Endothelial cell of umbilical vein (primary cell): ENCODE data around the gene SNRNP200. TPM values are rescaled to one million over a fixed set of nuclear protein-coding genes. Genes with fewer than 3 reads are reported as not detected.

Experiments used
- BruUV-seq: library from RNA; stranded (reverse); fragments of 400-500 nt; replicated peaks from 2 replicates; lab custom pipeline; 2021; lab: Mats Ljungman, UMichigan
- CTCF ChIA-PET: fragments of 300-600, 350-600 bp; sonication (Branson Sonifier 250); formaldehyde crosslinking; loops from one replicate; lab custom pipeline; 2021; ENCODE audit warnings: antibody characterized with exemption, inconsistent platforms; lab: Charles Lee
- POLR2A ChIA-PET: fragments of 300-600, 350-600 bp; sonication (Branson Sonifier 250); formaldehyde crosslinking; loops from one replicate; lab custom pipeline; 2021; ENCODE audit warnings: antibody characterized with exemption, inconsistent platforms; lab: Charles Lee
- DNase-seq: peaks from one replicate; pipeline ENCODE4 v3.0.0-alpha.2; 2011; ENCODE audit warnings: low read depth, low spot score
- FAIRE-seq: peaks from 2 replicates; lab custom pipeline; 2011; peaks lifted over from hg19 to GRCh38; lab: Jason Lieb, UNC
- H2AFZ ChIP-seq: 2 replicates; pipeline ENCODE4 v1.6.0; 2012; ENCODE audit warnings: low read depth, low read length, control low read depth, inconsistent platforms
- H3K27ac ChIP-seq: 2 replicates; pipeline ENCODE4 v1.5.1; 2011; ENCODE audit warnings: low read depth, mild to moderate bottlenecking, control low read depth, low read length, moderate library complexity; ENCODE audit not compliant: insufficient read depth
- H3K27me3 ChIP-seq, 2 experiments: 2 replicates each; pipeline versions ENCODE4 v1.6.0 to v1.6.1; 2011; ENCODE audit warnings: low read length in 2 of 2, mixed read lengths in 1 of 2; ENCODE audit not compliant: control insufficient read depth in 2 of 2, insufficient read depth in 2 of 2
- H3K36me3 ChIP-seq, 2 experiments: 2 replicates in 1 of 2; 3 replicates in 1 of 2; pipeline ENCODE4 v1.5.1; 2011; ENCODE audit warnings: low read length in 2 of 2, mild to moderate bottlenecking in 1 of 2, moderate library complexity in 1 of 2; ENCODE audit not compliant: control insufficient read depth in 2 of 2, insufficient read depth in 2 of 2; ENCODE audit errors: extremely low read depth in 1 of 2
- H3K4me1 ChIP-seq: 3 replicates; pipeline ENCODE4 v1.5.1; 2011; ENCODE audit warnings: mild to moderate bottlenecking, low read length; ENCODE audit not compliant: control insufficient read depth, insufficient read depth; ENCODE audit errors: extremely low read depth
- H3K4me2 ChIP-seq: 2 replicates; pipeline ENCODE4 v1.6.1; 2011; ENCODE audit warnings: low read length, control low read depth, mixed read lengths; ENCODE audit not compliant: insufficient read depth
- H3K4me3 ChIP-seq, 3 experiments: fragments of 200-600 bp in 1 of 3; sonication (generic), shearing (Covaris generic) in 1 of 3; replicated peaks in 1 of 3; 2 replicates each; pipeline ENCODE4 v1.5.1; 2011 to 2016; ENCODE audit warnings: control low read depth in 3 of 3, low read length in 3 of 3, mild to moderate bottlenecking in 2 of 3, inconsistent platforms in 1 of 3, low read depth in 1 of 3, moderate library complexity in 1 of 3; ENCODE audit not compliant: insufficient read depth in 1 of 3
- H3K79me2 ChIP-seq: 2 replicates; pipeline ENCODE4 v1.6.0; 2012; ENCODE audit warnings: low read length, inconsistent platforms; ENCODE audit not compliant: control insufficient read depth, insufficient read depth
- H3K9ac ChIP-seq: replicated peaks from 2 replicates; pipeline ENCODE3; 2011; ENCODE audit warnings: low read length, control low read depth; ENCODE audit not compliant: insufficient read depth; ENCODE audit errors: extremely low read depth
- H3K9me1 ChIP-seq: replicated peaks from 3 replicates; pipeline ENCODE4 v1.6.0; 2011; ENCODE audit warnings: mild to moderate bottlenecking, low read length; ENCODE audit not compliant: control insufficient read depth, insufficient read depth; ENCODE audit errors: extremely low read depth
- H3K9me3 ChIP-seq: replicated peaks from 2 replicates; pipeline ENCODE4 v1.5.1; 2012; ENCODE audit warnings: low read length, inconsistent platforms; ENCODE audit not compliant: control insufficient read depth, insufficient read depth
- H4K20me1 ChIP-seq: replicated peaks from 2 replicates; pipeline ENCODE3; 2011; ENCODE audit warnings: mild to moderate bottlenecking, low read length; ENCODE audit not compliant: control insufficient read depth, insufficient read depth; ENCODE audit errors: extremely low read depth
- CTCF ChIP-seq, 2 donors: IDR thresholded peaks; 1 replicate in 1 of 2; 2 replicates in 1 of 2; pipeline ENCODE4 v1.5.1; 2011; ENCODE audit warnings: low read length in 2 of 2, mild to moderate bottlenecking in 2 of 2, moderate library complexity in 2 of 2, control low read depth in 1 of 2, inconsistent platforms in 1 of 2, low read depth in 1 of 2; ENCODE audit not compliant: insufficient read depth in 1 of 2; ENCODE audit errors: extremely low read depth in 1 of 2
- EZH2 ChIP-seq: IDR thresholded peaks from 2 replicates; pipeline ENCODE4 v1.6.1; 2012; ENCODE audit warnings: borderline replicate concordance, low read depth, mild to moderate bottlenecking, moderate library complexity, low read length, inconsistent platforms; ENCODE audit not compliant: severe bottlenecking
- FOS ChIP-seq: IDR thresholded peaks from 2 replicates; pipeline ENCODE4 v1.6.1; 2011; ENCODE audit warnings: mild to moderate bottlenecking, low read length, moderate library complexity, borderline replicate concordance; ENCODE audit not compliant: insufficient read depth
- GATA2 ChIP-seq: IDR thresholded peaks from 2 replicates; pipeline ENCODE4 v1.7.0; 2011; ENCODE audit warnings: low read depth, mild to moderate bottlenecking, moderate library complexity, mixed read lengths, low read length; ENCODE audit not compliant: insufficient read length, insufficient read depth
- JUN ChIP-seq: IDR thresholded peaks from 2 replicates; pipeline ENCODE4 v1.6.1; 2011; ENCODE audit warnings: borderline replicate concordance, low read depth; ENCODE audit not compliant: insufficient read length, insufficient read depth
- MAX ChIP-seq: IDR thresholded peaks from 2 replicates; pipeline ENCODE4 v1.6.1; 2011; ENCODE audit not compliant: insufficient read depth, insufficient read length
- MYC ChIP-seq: IDR thresholded peaks from one replicate; pipeline ENCODE4 v1.6.1; 2011; ENCODE audit warnings: mild to moderate bottlenecking, low read depth, low read length
- POLR2A ChIP-seq: IDR thresholded peaks from 2 replicates; pipeline ENCODE4 v1.6.1; 2012; ENCODE audit warnings: low read depth, mild to moderate bottlenecking, control low read depth, low read length
- POLR2AphosphoS5 ChIP-seq: IDR thresholded peaks from 2 replicates; pipeline ENCODE4 v1.6.1; 2012; ENCODE audit warnings: low read depth, mild to moderate bottlenecking, control low read depth, low read length, moderate library complexity; ENCODE audit not compliant: insufficient read depth
- dilution Hi-C: fragments of 300-500 bp; cut with MboI; formaldehyde crosslinking; loops from one replicate; pipeline ENCODE4 v1.15.0; 2019; ENCODE audit warnings: low sequenced_read_pairs; ENCODE audit not compliant: extremely low pct_ligation_motif_present
- intact Hi-C: fragments of 100-400 bp; cut with micrococcal nuclease; formaldehyde crosslinking; loops from one replicate; pipeline ENCODE4 v1.10.0; 2022
- polyA plus RNA-seq, 4 experiments: library from polyadenylated mRNA; depleted of rRNA in 3 of 4; stranded (reverse) in 3 of 4; unstranded in 1 of 4; fragments of >200 nt; gene quantifications; 2 replicates each; pipeline versions ENCODE4 v1.2.1 to v1.2.3, GENCODE V29; 2011 to 2012; ENCODE audit warnings: missing spikeins in 1 of 4
- total RNA-seq: library from RNA; stranded (reverse); gene quantifications from 2 replicates; pipeline ENCODE4 v1.2.3, GENCODE V29; 2021

Gene SNRNP200
- total and polyA plus RNA-seq, 2 donors (not counting 3 experiments of a cell fraction or from before 2014, with no cell fraction given): 124 to 155 TPM

- Histone ChIP-seq H3K4me1 (peaks cover 10% of the 10 kb centered on the region), H4K20me1 (no peaks in the 10 kb centered on the region), H3K36me3 (no peaks in the 10 kb centered on the region), H3K9me3 (no peaks in the 10 kb centered on the region), H3K9ac (no peak overlapping the region), H3K27me3 (no peaks in the 10 kb centered on the region), H3K4me3 (no peak overlapping the region), H3K9me1 (no peaks in the 10 kb centered on the region), H3K27ac (no peak overlapping the region), H3K4me2 (no peak overlapping the region), H2AFZ (no peak overlapping the region), H3K79me2 (no peaks in the 10 kb centered on the region)
- FAIRE-seq (peak; percentile 64), DNase-seq (peak; percentile 74)
- no TSS peak for BruUV-seq
- TF ChIP-seq FOS: no peak
- no peak for TF ChIP-seq JUN
- no peak for TF ChIP-seq POLR2A
- TF ChIP-seq POLR2AphosphoS5: no peak
- TF ChIP-seq GATA2: no peak
- no peak for TF ChIP-seq CTCF (IDR thresholded peaks at IDR 0.05; ENCODE audit: extremely low read depth in 1 of 2, insufficient read depth in 1 of 2, low read depth in 1 of 2, low read length in 2 of 2)
- TF ChIP-seq MAX: no peak
- TF ChIP-seq EZH2: no peak
- no peak for TF ChIP-seq MYC
- CTCF ChIA-PET: interaction anchor here (1.0 to 1.1 kb wide), 2 partner anchors 9 to 180 kb away, joined by 3 read pairs; no protein-coding TSS in a partner anchor
- POLR2A ChIA-PET: no interaction called here
- intact Hi-C loops (no loop called here), dilution Hi-C loops (no loop called here)
These were observed 24.1 kb upstream of the SNRNP200 start for GRCh38 chr2:96329456-96329855.
